Endothelial cell of umbilical vein (primary cell): Measurements from ENCODE around the gene BCR.

Source experiments
- EZH2 ChIP-seq: IDR thresholded peaks from 2 replicates; pipeline ENCODE4 v1.6.1; 2012; ENCODE audit warnings: borderline replicate concordance, low read depth, mild to moderate bottlenecking, moderate library complexity, low read length, inconsistent platforms; ENCODE audit not compliant: severe bottlenecking
- GATA2 ChIP-seq: IDR thresholded peaks from 2 replicates; pipeline ENCODE4 v1.7.0; 2011; ENCODE audit warnings: low read depth, mild to moderate bottlenecking, moderate library complexity, mixed read lengths, low read length; ENCODE audit not compliant: insufficient read length, insufficient read depth
- JUN ChIP-seq: IDR thresholded peaks from 2 replicates; pipeline ENCODE4 v1.6.1; 2011; ENCODE audit warnings: borderline replicate concordance, low read depth; ENCODE audit not compliant: insufficient read length, insufficient read depth
- POLR2A ChIP-seq: IDR thresholded peaks from 2 replicates; pipeline ENCODE4 v1.6.1; 2012; ENCODE audit warnings: low read depth, mild to moderate bottlenecking, control low read depth, low read length
- POLR2AphosphoS5 ChIP-seq: IDR thresholded peaks from 2 replicates; pipeline ENCODE4 v1.6.1; 2012; ENCODE audit warnings: low read depth, mild to moderate bottlenecking, control low read depth, low read length, moderate library complexity; ENCODE audit not compliant: insufficient read depth
- TF ChIP-seq, protein P1 (sequence below), 2 donors: IDR thresholded peaks; 1 replicate in 1 of 2; 2 replicates in 1 of 2; pipeline ENCODE4 v1.5.1; 2011; ENCODE audit warnings: low read length in 2 of 2, mild to moderate bottlenecking in 2 of 2, moderate library complexity in 2 of 2, control low read depth in 1 of 2, inconsistent platforms in 1 of 2, low read depth in 1 of 2; ENCODE audit not compliant: insufficient read depth in 1 of 2; ENCODE audit errors: extremely low read depth in 1 of 2
- TF ChIP-seq, protein P2 (sequence below): IDR thresholded peaks from 2 replicates; pipeline ENCODE4 v1.6.1; 2011; ENCODE audit not compliant: insufficient read depth, insufficient read length

DNA sequence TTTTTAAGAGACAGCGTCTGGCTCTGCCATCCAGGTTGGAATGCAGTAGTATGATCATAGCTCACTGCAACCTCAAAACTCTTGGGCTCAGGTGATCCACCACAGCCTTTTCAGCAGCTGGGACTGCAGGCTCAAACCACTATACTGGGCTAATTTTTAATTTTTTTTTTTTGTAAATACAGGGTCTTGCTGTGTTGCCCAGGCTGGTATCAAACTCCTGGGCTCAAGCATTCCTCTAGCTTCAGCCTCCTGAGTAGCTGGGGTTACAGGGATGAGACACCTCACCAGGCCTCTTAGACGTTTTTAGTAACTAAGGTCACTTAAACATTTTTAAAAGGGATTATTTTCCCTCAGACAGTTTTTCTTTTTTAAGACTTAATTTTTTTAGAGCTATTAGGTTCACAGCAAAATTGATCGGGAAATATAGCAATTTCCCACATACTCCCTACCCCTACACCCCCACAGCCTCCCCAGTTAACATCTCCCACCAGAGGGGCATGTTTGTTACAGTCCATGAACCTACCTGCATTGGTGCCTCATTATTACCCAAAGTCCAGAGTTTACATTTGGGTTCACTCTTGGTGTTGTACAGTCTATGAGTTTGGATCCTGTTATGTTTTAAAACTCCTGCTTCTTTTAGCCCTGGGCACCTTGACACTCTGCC lies 3.9 kb downstream of the BCR start:
- TF ChIP-seq, protein P1, sequence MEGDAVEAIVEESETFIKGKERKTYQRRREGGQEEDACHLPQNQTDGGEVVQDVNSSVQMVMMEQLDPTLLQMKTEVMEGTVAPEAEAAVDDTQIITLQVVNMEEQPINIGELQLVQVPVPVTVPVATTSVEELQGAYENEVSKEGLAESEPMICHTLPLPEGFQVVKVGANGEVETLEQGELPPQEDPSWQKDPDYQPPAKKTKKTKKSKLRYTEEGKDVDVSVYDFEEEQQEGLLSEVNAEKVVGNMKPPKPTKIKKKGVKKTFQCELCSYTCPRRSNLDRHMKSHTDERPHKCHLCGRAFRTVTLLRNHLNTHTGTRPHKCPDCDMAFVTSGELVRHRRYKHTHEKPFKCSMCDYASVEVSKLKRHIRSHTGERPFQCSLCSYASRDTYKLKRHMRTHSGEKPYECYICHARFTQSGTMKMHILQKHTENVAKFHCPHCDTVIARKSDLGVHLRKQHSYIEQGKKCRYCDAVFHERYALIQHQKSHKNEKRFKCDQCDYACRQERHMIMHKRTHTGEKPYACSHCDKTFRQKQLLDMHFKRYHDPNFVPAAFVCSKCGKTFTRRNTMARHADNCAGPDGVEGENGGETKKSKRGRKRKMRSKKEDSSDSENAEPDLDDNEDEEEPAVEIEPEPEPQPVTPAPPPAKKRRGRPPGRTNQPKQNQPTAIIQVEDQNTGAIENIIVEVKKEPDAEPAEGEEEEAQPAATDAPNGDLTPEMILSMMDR (IDR thresholded peaks at IDR 0.05; ENCODE audit: extremely low read depth in 1 of 2, insufficient read depth in 1 of 2, low read depth in 1 of 2, low read length in 2 of 2): no peak
- TF ChIP-seq, protein P2, sequence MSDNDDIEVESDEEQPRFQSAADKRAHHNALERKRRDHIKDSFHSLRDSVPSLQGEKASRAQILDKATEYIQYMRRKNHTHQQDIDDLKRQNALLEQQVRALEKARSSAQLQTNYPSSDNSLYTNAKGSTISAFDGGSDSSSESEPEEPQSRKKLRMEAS: no peak
- TF ChIP-seq EZH2 (no peak), POLR2A (no peak), GATA2 (no peak), POLR2AphosphoS5 (no peak), JUN (no peak)
